Liver (tissue), 9 donors: ENCODE results near the gene IL21R. TPM values are rescaled to one million over a fixed set of nuclear protein-coding genes. Genes with fewer than 3 reads are reported as not detected.

Source experiments
- DNase-seq: peaks from one replicate; pipeline ENCODE4 v3.0.0-alpha.2; 2017; ENCODE audit warnings: low spot score
- H3K27ac ChIP-seq, 2 donors: one replicate each; pipeline ENCODE4 v1.7.0; 2013; ENCODE audit warnings: inconsistent platforms in 2 of 2, low read length in 2 of 2, control low read depth in 1 of 2, low read depth in 1 of 2, mild to moderate bottlenecking in 1 of 2
- H3K27me3 ChIP-seq, 4 donors: one replicate each; pipeline versions ENCODE4 v1.6.1 to v1.7.0; 2013; ENCODE audit warnings: low read length in 3 of 4, inconsistent platforms in 1 of 4, mild to moderate bottlenecking in 1 of 4, moderate library complexity in 1 of 4; ENCODE audit not compliant: control insufficient read depth in 4 of 4, insufficient read depth in 4 of 4
- H3K36me3 ChIP-seq, 4 donors: one replicate each; pipeline versions ENCODE4 v1.6.1 to v1.7.0; 2013; ENCODE audit warnings: low read length in 3 of 4, mild to moderate bottlenecking in 3 of 4, low read depth in 1 of 4, moderate library complexity in 1 of 4; ENCODE audit not compliant: control insufficient read depth in 4 of 4, insufficient read depth in 3 of 4
- H3K4me1 ChIP-seq, 4 donors: one replicate each; pipeline versions ENCODE4 v1.6.1 to v1.7.0; 2013; ENCODE audit warnings: low read length in 3 of 4, mild to moderate bottlenecking in 3 of 4, moderate library complexity in 1 of 4; ENCODE audit not compliant: control insufficient read depth in 4 of 4, insufficient read depth in 4 of 4
- H3K4me3 ChIP-seq, 3 donors: one replicate each; pipeline versions ENCODE4 v1.6.1 to v1.7.0; 2013; ENCODE audit warnings: low read length in 3 of 3, control low read depth in 1 of 3, low read depth in 1 of 3, mild to moderate bottlenecking in 1 of 3
- H3K9ac ChIP-seq, 2 donors: one replicate each; pipeline ENCODE4 v1.7.0; 2013; ENCODE audit warnings: low read length in 2 of 2, mild to moderate bottlenecking in 2 of 2, moderate library complexity in 2 of 2, control low read depth in 1 of 2, low read depth in 1 of 2
- H3K9me3 ChIP-seq, 4 donors: one replicate each; pipeline versions ENCODE4 v1.6.1 to v1.7.0; 2013; ENCODE audit warnings: low read length in 3 of 4; ENCODE audit not compliant: control insufficient read depth in 4 of 4
- EGR1 ChIP-seq, 2 donors: IDR thresholded peaks; 2 replicates each; pipeline ENCODE4 v1.6.1; 2016 to 2018; ENCODE audit warnings: antibody characterized with exemption in 2 of 2, low read depth in 2 of 2
- FOXA1 ChIP-seq: IDR thresholded peaks from 2 replicates; pipeline ENCODE4 v1.6.1; 2016; ENCODE audit warnings: antibody characterized with exemption
- FOXA2 ChIP-seq: IDR thresholded peaks from 2 replicates; pipeline ENCODE4 v1.6.1; 2016; ENCODE audit warnings: antibody characterized with exemption
- GABPA ChIP-seq, 2 donors: IDR thresholded peaks in 1 of 2; conservative IDR thresholded peaks in 1 of 2; 2 replicates each; pipeline ENCODE4 v1.6.1; 2016; ENCODE audit warnings: antibody characterized with exemption in 2 of 2, mild to moderate bottlenecking in 1 of 2, moderate library complexity in 1 of 2
- NR2F2 ChIP-seq: IDR thresholded peaks from 2 replicates; pipeline ENCODE4 v1.6.1; 2016; ENCODE audit warnings: antibody characterized with exemption
- SP1 ChIP-seq: IDR thresholded peaks from 2 replicates; pipeline ENCODE4 v1.6.1; 2018; ENCODE audit warnings: antibody characterized with exemption, mild to moderate bottlenecking
- TAF1 ChIP-seq: conservative IDR thresholded peaks from 2 replicates; pipeline ENCODE4 v1.6.1; 2016; ENCODE audit warnings: antibody characterized with exemption, mild to moderate bottlenecking
- YY1 ChIP-seq: IDR thresholded peaks from 2 replicates; pipeline ENCODE4 v1.6.1; 2016; ENCODE audit warnings: antibody characterized with exemption, mild to moderate bottlenecking
- WGBS: extraction: QIAGEN DNeasy Blood & Tissue Kit; methylation state at CpG from one replicate; pipeline ENCODE4 v1.1.7; 2013; 5-methylcytosine and 5-hydroxymethylcytosine counted together
- polyA plus RNA-seq, 2 donors: library from polyadenylated mRNA; stranded (reverse) in 1 of 2; unstranded in 1 of 2; fragments of 200-250 nt in 1 of 2; fragments of >200 nt in 1 of 2; fragmentation: Nextera tagmentation in 1 of 2; extraction: Ambion mirVana in 1 of 2; gene quantifications; one replicate each; pipeline versions ENCODE4 v1.2.1 to v1.2.3, GENCODE V29; 2013 to 2015
- total RNA-seq, 2 donors: library from RNA; depleted of rRNA; stranded (reverse); fragments of >200 nt; gene quantifications; one replicate each; pipeline ENCODE4 v1.2.3, GENCODE V29; 2014
- TF ChIP-seq, protein P1 (sequence below): IDR thresholded peaks from 2 replicates; pipeline ENCODE4 v1.6.1; 2016; ENCODE audit warnings: antibody characterized with exemption
- TF ChIP-seq, protein P2 (sequence below): IDR thresholded peaks from 2 replicates; pipeline ENCODE4 v1.6.1; 2016; ENCODE audit warnings: antibody characterized with exemption, mild to moderate bottlenecking
- TF ChIP-seq, protein P3 (sequence below): fragments of 150-350 bp; IDR thresholded peaks from 2 replicates; pipeline ENCODE4 v1.5.1; 2017; ENCODE audit warnings: improper control_type of control experiment, low read depth, low read length; ENCODE audit not compliant: missing input control
- TF ChIP-seq, protein P4 (sequence below): IDR thresholded peaks from 2 replicates; pipeline ENCODE4 v1.6.1; 2016; ENCODE audit warnings: antibody characterized with exemption
- donor health status: healthy.
- donor health status: healthy.
- donor health status: healthy.
- donor health status: healthy.
- donor health status: healthy.

The IL21R gene
- total and polyA plus RNA-seq, 4 donors: 0.19 to 0.84 (median 0.39) TPM

DNA sequence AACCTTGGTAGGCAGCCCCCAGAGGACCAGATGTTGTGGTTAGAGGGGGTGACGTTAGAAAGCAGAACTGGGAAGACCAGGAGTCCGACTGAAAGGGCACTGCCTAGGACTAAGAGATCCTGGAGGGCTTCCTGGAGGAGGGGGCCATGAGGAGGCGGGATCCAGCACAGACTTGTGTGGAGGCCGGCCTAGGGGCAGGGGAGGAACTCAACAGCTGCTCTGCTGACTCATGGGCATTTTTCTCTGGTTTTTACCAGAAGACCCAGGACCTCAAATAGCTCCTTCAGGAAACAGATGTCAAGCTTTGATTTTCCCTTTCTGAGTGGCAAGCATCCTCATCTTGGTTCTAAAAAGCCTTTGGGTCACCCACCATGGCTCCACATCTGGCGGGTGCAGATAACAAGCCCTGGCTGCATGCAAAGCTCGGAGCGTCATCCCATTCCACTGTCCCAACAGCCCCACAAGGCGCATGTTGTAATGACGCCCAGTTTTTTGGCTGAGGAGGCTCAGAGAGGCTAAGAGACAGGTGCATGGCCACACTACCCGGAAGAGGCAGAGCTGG lies 29.0 kb downstream of the IL21R start:
- TF ChIP-seq EGR1 (IDR thresholded peaks at IDR 0.05; ENCODE audit: low read depth in 2 of 2) (no peak), YY1 (no peak), NR2F2 (no peak), FOXA2 (no peak), TAF1 (no peak), SP1 (no peak), GABPA (IDR thresholded peaks at IDR 0.05 in 1 of 2, conservative IDR thresholded peaks at IDR 0.05 in 1 of 2) (no peak)
- TF ChIP-seq, protein P1, sequence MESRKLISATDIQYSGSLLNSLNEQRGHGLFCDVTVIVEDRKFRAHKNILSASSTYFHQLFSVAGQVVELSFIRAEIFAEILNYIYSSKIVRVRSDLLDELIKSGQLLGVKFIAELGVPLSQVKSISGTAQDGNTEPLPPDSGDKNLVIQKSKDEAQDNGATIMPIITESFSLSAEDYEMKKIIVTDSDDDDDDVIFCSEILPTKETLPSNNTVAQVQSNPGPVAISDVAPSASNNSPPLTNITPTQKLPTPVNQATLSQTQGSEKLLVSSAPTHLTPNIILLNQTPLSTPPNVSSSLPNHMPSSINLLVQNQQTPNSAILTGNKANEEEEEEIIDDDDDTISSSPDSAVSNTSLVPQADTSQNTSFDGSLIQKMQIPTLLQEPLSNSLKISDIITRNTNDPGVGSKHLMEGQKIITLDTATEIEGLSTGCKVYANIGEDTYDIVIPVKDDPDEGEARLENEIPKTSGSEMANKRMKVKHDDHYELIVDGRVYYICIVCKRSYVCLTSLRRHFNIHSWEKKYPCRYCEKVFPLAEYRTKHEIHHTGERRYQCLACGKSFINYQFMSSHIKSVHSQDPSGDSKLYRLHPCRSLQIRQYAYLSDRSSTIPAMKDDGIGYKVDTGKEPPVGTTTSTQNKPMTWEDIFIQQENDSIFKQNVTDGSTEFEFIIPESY: no peak
- TF ChIP-seq, protein P2, sequence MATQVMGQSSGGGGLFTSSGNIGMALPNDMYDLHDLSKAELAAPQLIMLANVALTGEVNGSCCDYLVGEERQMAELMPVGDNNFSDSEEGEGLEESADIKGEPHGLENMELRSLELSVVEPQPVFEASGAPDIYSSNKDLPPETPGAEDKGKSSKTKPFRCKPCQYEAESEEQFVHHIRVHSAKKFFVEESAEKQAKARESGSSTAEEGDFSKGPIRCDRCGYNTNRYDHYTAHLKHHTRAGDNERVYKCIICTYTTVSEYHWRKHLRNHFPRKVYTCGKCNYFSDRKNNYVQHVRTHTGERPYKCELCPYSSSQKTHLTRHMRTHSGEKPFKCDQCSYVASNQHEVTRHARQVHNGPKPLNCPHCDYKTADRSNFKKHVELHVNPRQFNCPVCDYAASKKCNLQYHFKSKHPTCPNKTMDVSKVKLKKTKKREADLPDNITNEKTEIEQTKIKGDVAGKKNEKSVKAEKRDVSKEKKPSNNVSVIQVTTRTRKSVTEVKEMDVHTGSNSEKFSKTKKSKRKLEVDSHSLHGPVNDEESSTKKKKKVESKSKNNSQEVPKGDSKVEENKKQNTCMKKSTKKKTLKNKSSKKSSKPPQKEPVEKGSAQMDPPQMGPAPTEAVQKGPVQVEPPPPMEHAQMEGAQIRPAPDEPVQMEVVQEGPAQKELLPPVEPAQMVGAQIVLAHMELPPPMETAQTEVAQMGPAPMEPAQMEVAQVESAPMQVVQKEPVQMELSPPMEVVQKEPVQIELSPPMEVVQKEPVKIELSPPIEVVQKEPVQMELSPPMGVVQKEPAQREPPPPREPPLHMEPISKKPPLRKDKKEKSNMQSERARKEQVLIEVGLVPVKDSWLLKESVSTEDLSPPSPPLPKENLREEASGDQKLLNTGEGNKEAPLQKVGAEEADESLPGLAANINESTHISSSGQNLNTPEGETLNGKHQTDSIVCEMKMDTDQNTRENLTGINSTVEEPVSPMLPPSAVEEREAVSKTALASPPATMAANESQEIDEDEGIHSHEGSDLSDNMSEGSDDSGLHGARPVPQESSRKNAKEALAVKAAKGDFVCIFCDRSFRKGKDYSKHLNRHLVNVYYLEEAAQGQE: no peak
- TF ChIP-seq, protein P3, sequence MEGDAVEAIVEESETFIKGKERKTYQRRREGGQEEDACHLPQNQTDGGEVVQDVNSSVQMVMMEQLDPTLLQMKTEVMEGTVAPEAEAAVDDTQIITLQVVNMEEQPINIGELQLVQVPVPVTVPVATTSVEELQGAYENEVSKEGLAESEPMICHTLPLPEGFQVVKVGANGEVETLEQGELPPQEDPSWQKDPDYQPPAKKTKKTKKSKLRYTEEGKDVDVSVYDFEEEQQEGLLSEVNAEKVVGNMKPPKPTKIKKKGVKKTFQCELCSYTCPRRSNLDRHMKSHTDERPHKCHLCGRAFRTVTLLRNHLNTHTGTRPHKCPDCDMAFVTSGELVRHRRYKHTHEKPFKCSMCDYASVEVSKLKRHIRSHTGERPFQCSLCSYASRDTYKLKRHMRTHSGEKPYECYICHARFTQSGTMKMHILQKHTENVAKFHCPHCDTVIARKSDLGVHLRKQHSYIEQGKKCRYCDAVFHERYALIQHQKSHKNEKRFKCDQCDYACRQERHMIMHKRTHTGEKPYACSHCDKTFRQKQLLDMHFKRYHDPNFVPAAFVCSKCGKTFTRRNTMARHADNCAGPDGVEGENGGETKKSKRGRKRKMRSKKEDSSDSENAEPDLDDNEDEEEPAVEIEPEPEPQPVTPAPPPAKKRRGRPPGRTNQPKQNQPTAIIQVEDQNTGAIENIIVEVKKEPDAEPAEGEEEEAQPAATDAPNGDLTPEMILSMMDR: no peak
- TF ChIP-seq, protein P4, sequence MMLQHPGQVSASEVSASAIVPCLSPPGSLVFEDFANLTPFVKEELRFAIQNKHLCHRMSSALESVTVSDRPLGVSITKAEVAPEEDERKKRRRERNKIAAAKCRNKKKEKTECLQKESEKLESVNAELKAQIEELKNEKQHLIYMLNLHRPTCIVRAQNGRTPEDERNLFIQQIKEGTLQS: no peak
- 68% methylated on average over 10 of the region's 10 CpGs for WGBS
- no peak overlapping the region for H3K9ac ChIP-seq
- H3K27ac ChIP-seq: no peak overlapping the region
- no peaks in the 10 kb centered on the region for H3K9me3 ChIP-seq
- peak; percentile 28 for DNase-seq
- no peaks in the 10 kb centered on the region for H3K4me1 ChIP-seq
- H3K4me3 ChIP-seq: no peak overlapping the region
- no peaks in the 10 kb centered on the region for H3K36me3 ChIP-seq
- no peaks in the 10 kb centered on the region for H3K27me3 ChIP-seq

DNA sequence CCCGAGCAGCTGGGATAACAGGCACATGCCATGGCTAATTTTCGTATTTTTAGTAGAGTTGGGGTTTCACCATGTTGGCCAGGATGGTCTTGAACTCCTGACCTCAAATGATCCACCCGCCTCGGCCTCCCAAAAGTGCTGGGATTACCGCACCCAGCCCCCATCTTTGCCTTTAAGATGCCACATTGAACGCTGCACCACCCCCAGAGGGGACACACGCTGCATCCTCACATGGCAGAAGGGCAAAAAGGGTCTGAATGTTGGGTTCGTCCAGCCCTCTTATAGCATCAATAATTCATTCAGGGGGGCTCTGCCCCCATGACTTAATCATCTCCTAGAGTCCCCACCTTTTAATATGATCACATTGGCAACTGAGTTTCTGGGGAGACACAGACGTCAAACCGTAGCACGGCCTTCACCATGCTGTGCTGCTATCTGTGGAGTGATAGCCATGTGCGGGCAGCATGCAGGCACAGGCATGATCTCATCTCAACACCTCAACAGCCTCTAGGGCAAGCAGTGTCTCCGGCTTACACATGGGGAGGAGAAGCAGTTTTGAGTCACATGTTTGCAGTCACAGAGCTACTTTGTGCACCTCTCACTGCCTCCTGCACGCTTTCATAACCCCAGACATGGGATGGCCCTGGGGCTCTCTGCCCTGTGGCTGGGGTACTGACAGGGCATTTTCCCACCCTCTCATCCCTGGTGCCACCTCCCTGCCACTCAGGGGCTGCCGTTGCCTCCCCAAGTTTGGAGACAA lies 30.0 kb downstream of the IL21R start:
- Histone ChIP-seq H3K4me1 (no peaks in the 10 kb centered on the region), H3K36me3 (no peaks in the 10 kb centered on the region), H3K27ac (no peak overlapping the region), H3K4me3 (no peak overlapping the region), H3K9ac (no peak overlapping the region), H3K9me3 (no peaks in the 10 kb centered on the region), H3K27me3 (no peaks in the 10 kb centered on the region)
- DNase-seq: peak; percentile 19
- WGBS: 76% methylated on average over 15 of the region's 15 CpGs
- TF ChIP-seq, protein P4: no peak
- TF ChIP-seq NR2F2 (no peak), FOXA1 (no peak)
- TF ChIP-seq, protein P1: no peak
